Measurements from ENCODE around the gene IL22RA1.

The IL22RA1 gene

DNA sequence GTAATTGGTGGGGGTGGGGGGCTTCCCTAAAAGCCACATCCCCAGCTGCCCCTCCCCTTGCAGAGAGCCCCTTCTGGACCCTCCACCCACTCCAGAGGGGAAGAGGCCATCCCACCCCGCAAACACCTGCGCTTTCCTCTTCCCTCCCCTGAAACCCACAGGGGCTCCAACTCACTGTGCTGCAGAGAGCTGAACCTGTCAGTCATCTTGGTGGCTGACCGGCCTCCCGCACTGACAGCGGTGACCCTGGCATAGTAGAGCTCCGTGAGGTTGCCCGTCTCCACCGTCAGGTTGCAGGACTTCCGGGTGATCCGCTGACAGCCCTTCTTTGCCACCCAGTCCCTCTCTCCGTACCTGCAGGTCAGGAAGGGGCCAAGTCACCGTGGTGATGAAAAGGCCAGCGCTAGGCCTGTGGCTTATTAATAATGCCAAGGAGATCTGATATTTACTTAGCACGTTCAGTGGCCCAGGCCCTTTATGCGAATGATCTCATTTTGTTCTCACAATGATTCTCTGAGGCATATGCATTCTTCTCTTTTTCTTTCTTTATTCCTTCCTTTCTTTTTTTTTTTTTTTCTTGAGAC lies 5.9 kb downstream of the IL22RA1 start:
- DNase-seq (ENCODE audit: low spot score): no peak
- no peak for TF ChIP-seq CTCF (IDR thresholded peaks at IDR 0.05; ENCODE audit: extremely low read depth, missing control alignments)

GRCh38 chr1:24134376-24134775 lies 8.6 kb downstream of the IL22RA1 start:
- TF ChIP-seq CTCF (IDR thresholded peaks at IDR 0.05; ENCODE audit: extremely low read depth, missing control alignments): no peak
- no peak for DNase-seq (ENCODE audit: low spot score)

DNA sequence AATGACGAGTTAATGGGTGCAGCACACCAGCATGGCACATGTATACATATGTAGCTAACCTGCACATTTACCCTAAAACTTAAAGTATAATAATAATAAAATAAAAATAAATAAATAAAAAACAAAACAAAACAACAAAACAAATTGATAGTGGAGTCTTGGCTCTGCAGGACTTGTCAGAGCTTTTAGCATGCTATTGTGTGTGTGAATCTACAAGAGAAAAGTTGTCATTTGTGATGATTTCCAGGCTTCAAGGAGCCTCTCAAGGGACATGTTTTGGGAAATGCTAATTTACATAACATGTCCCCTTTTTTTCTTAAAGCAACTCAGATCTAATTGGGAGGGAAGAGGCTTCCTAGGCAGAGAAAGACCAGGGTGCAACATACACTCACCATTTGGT lies 9.1 kb downstream of the IL22RA1 start:
- TF ChIP-seq CTCF (IDR thresholded peaks at IDR 0.05; ENCODE audit: extremely low read depth, missing control alignments): no peak
- DNase-seq (ENCODE audit: low spot score): no peak

GRCh38 chr1:24130385-24130784 lies 12.6 kb downstream of the IL22RA1 start:
- DNase-seq (ENCODE audit: low spot score): no peak
- no peak for TF ChIP-seq CTCF (IDR thresholded peaks at IDR 0.05; ENCODE audit: extremely low read depth, missing control alignments)

DNA sequence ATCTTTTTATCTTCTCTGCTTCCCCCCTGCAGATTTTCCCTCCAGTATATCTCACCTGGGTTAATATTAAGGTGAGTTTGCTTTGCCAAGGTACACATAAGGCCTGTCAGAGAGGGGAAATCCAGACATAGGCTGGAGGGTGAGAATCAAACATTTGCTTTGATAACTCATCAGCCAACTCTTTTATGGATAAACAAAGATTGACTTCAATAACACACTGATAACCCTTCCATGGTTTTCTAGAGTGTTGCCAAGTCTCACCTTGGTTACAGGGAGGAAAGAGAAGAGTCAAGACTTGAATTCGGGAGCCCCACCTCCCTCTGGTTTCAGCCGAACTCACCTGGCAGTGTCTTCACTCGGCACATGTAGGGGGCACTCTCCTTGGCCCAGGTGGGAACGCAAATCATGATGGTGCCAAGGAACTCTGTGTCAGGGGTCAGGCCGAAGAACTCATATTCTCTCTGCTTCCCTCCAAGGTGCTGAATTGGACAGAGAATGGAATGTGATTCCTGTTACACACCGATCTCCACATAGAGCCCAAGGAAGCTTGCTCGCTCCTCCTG lies 15.1 kb downstream of the IL22RA1 start:
- TF ChIP-seq CTCF (IDR thresholded peaks at IDR 0.05; ENCODE audit: extremely low read depth, missing control alignments): no peak
- no peak for DNase-seq (ENCODE audit: low spot score)

DNA sequence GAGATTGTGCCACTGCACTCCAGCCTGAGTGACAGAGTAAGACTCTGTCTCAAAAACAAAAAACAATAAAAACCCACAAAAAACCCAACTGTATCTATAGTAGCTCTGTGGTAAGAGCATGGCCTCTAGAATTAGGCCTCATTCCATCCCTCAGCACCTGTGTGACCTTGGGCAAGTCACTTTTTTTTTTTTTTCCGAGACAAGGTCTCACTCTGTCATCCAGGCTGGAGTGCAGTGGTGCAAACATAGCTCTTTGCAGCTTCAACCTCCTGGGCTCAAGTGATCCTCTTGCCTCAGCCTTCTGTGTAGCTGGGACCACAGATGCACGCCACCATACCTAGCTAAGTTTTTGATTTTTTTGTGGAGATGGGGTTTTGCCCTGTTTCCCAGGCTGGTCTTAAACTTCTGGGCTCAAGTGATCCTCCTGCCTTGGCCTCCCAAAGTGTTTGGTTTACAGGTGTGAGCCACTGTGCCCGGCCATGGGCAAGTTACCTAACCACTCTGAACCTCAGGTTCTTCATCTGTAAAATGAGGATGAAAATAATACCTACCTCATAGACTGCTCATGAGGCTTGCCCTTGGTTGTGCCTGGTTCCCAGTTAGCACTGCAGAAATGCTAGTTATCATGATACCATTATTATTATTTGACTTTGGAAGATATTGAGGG lies 15.7 kb downstream of the IL22RA1 start:
- no peak for TF ChIP-seq CTCF (IDR thresholded peaks at IDR 0.05; ENCODE audit: extremely low read depth, missing control alignments)
- DNase-seq (ENCODE audit: low spot score): no peak

- TF ChIP-seq CTCF (IDR thresholded peaks at IDR 0.05; ENCODE audit: extremely low read depth, missing control alignments): no peak
- DNase-seq (ENCODE audit: low spot score): no peak
Measured at GRCh38 chr1:24126672-24127023, 16.3 kb downstream of the IL22RA1 start.
